ENCODE data around the gene PDIK1L. TPM values are rescaled to one million over a fixed set of nuclear protein-coding genes. Genes with fewer than 3 reads are reported as not detected.

PDIK1L gene
- polyA plus RNA-seq, 1 donor from 2014 or later = 44.9 TPM

DNA sequence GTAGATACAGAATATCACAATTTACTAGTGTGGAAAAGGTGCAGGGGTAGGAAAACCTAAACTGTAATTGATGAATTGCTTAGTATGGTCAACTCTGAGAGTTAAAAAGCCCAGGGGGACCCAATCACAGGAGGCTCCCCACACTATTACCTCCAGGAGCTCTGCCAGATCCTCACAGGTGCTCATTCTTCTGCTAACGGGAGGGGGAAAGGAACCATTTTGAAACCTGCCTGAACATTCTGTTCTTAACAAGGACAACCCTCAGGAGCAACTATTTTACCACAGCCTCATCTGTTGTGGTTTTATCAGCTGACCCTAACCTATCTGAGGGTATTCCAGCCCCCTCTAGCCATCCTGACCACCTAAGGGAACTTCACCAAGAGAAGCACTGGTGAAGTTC, 19.1 kb downstream of the PDIK1L start:
- Histone ChIP-seq H3K79me2 (replicated peaks; ENCODE audit: insufficient read depth, low read length) (no peaks in the 10 kb centered on the region), H3K4me3 (ENCODE audit: low read length) (no peak overlapping the region), H3K27me3 (ENCODE audit: insufficient read depth, low read depth, low read length) (no peaks in the 10 kb centered on the region), H3K9me2 (ENCODE audit: insufficient read depth, low read length) (no peaks in the 10 kb centered on the region), H3K27ac (ENCODE audit: low read length) (no peak overlapping the region), H3K9ac (ENCODE audit: low read length) (no peak overlapping the region), H3K4me2 (ENCODE audit: low read length) (no peak overlapping the region), H2AFZ (ENCODE audit: low read depth, low read length) (no peak overlapping the region), H3K9me3 (ENCODE audit: low read length) (no peaks in the 10 kb centered on the region), H3K36me3 (ENCODE audit: insufficient read depth, low read length) (no peaks in the 10 kb centered on the region), H3F3A (ENCODE audit: insufficient read depth, low read length, poor library complexity, severe bottlenecking) (no peaks in the 10 kb centered on the region), H4K20me1 (ENCODE audit: insufficient read depth) (no peaks in the 10 kb centered on the region)
- TF ChIP-seq TAF1 (IDR thresholded peaks at IDR 0.05; ENCODE audit: low read depth) = no peak
- TF ChIP-seq, protein P1, sequence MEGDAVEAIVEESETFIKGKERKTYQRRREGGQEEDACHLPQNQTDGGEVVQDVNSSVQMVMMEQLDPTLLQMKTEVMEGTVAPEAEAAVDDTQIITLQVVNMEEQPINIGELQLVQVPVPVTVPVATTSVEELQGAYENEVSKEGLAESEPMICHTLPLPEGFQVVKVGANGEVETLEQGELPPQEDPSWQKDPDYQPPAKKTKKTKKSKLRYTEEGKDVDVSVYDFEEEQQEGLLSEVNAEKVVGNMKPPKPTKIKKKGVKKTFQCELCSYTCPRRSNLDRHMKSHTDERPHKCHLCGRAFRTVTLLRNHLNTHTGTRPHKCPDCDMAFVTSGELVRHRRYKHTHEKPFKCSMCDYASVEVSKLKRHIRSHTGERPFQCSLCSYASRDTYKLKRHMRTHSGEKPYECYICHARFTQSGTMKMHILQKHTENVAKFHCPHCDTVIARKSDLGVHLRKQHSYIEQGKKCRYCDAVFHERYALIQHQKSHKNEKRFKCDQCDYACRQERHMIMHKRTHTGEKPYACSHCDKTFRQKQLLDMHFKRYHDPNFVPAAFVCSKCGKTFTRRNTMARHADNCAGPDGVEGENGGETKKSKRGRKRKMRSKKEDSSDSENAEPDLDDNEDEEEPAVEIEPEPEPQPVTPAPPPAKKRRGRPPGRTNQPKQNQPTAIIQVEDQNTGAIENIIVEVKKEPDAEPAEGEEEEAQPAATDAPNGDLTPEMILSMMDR (IDR thresholded peaks at IDR 0.05; ENCODE audit: poor library complexity, severe bottlenecking) = no peak
- TF ChIP-seq SMC3 (conservative IDR thresholded peaks at IDR 0.05; ENCODE audit: poor library complexity) = no peak
- TF ChIP-seq EZH2 (IDR thresholded peaks at IDR 0.05; ENCODE audit: borderline replicate concordance, insufficient read depth, low read length, poor library complexity, severe bottlenecking) = no peak
- TF ChIP-seq EP300 (conservative IDR thresholded peaks at IDR 0.05; ENCODE audit: poor library complexity, severe bottlenecking) = no peak
- TF ChIP-seq POLR2AphosphoS5 (IDR thresholded peaks at IDR 0.05) = no peak
- TF ChIP-seq RAD21 (conservative IDR thresholded peaks at IDR 0.05) = no peak
- no peak for TF ChIP-seq MXI1 (conservative IDR thresholded peaks at IDR 0.05; ENCODE audit: poor library complexity, severe bottlenecking)
- TF ChIP-seq, protein P2, sequence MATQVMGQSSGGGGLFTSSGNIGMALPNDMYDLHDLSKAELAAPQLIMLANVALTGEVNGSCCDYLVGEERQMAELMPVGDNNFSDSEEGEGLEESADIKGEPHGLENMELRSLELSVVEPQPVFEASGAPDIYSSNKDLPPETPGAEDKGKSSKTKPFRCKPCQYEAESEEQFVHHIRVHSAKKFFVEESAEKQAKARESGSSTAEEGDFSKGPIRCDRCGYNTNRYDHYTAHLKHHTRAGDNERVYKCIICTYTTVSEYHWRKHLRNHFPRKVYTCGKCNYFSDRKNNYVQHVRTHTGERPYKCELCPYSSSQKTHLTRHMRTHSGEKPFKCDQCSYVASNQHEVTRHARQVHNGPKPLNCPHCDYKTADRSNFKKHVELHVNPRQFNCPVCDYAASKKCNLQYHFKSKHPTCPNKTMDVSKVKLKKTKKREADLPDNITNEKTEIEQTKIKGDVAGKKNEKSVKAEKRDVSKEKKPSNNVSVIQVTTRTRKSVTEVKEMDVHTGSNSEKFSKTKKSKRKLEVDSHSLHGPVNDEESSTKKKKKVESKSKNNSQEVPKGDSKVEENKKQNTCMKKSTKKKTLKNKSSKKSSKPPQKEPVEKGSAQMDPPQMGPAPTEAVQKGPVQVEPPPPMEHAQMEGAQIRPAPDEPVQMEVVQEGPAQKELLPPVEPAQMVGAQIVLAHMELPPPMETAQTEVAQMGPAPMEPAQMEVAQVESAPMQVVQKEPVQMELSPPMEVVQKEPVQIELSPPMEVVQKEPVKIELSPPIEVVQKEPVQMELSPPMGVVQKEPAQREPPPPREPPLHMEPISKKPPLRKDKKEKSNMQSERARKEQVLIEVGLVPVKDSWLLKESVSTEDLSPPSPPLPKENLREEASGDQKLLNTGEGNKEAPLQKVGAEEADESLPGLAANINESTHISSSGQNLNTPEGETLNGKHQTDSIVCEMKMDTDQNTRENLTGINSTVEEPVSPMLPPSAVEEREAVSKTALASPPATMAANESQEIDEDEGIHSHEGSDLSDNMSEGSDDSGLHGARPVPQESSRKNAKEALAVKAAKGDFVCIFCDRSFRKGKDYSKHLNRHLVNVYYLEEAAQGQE (IDR thresholded peaks at IDR 0.05; ENCODE audit: borderline replicate concordance) = no peak

DNA sequence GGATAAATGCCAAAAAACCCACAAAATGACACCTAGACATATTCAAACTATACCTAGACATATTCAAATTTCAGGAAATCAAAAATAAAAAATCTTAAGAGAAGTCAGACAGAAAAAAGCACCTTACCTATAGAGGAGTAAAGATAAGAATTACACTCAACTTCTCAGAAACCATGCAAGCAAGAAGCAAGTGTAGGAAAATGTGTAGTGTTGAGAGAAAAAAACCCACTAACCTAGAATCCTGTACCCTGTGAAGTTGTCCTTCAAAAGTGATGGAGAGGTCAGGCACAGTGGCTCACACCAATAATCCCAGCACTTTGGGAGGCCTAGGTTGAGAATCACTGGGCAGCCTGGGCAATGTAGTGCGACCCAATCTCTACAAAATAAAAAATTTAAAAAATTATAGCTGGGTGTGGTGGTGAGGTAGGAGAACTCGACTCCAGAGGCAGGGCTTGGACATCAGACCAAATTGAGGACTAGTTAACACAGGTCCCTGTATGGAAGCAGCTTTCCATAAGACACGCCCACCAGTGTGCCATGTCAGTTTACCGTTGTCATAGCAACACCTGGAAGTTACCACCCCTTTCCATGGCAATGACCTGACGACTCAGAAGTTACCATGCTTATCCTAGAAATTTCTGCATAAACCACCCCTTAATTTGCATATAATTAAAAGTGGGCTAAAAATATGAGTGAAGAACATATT, 20.7 kb downstream of the PDIK1L start:
- Histone ChIP-seq H4K20me1 (ENCODE audit: insufficient read depth) (no peaks in the 10 kb centered on the region), H3K9me3 (ENCODE audit: low read length) (no peaks in the 10 kb centered on the region), H3K9me2 (ENCODE audit: insufficient read depth, low read length) (no peaks in the 10 kb centered on the region), H3K4me2 (ENCODE audit: low read length) (no peak overlapping the region), H3F3A (ENCODE audit: insufficient read depth, low read length, poor library complexity, severe bottlenecking) (no peaks in the 10 kb centered on the region), H3K36me3 (ENCODE audit: insufficient read depth, low read length) (no peaks in the 10 kb centered on the region), H3K9ac (ENCODE audit: low read length) (no peak overlapping the region), H3K79me2 (replicated peaks; ENCODE audit: insufficient read depth, low read length) (no peaks in the 10 kb centered on the region), H3K4me3 (ENCODE audit: low read length) (no peak overlapping the region), H3K27me3 (ENCODE audit: insufficient read depth, low read depth, low read length) (no peaks in the 10 kb centered on the region), H3K27ac (ENCODE audit: low read length) (no peak overlapping the region), H2AFZ (ENCODE audit: low read depth, low read length) (no peak overlapping the region)
- TF ChIP-seq MXI1 (conservative IDR thresholded peaks at IDR 0.05; ENCODE audit: poor library complexity, severe bottlenecking) (no peak), POLR2AphosphoS5 (IDR thresholded peaks at IDR 0.05) (no peak), RAD21 (conservative IDR thresholded peaks at IDR 0.05) (no peak), TAF1 (IDR thresholded peaks at IDR 0.05; ENCODE audit: low read depth) (no peak), EZH2 (IDR thresholded peaks at IDR 0.05; ENCODE audit: borderline replicate concordance, insufficient read depth, low read length, poor library complexity, severe bottlenecking) (no peak), SMC3 (conservative IDR thresholded peaks at IDR 0.05; ENCODE audit: poor library complexity) (no peak), EP300 (conservative IDR thresholded peaks at IDR 0.05; ENCODE audit: poor library complexity, severe bottlenecking) (no peak)
- TF ChIP-seq, protein P1 (IDR thresholded peaks at IDR 0.05; ENCODE audit: poor library complexity, severe bottlenecking) = no peak
- TF ChIP-seq, protein P2 (IDR thresholded peaks at IDR 0.05; ENCODE audit: borderline replicate concordance) = no peak
